Epithelial cell of esophagus (primary cell): Measurements from ENCODE around the gene DPYSL5.

Source experiments
- DNase-seq: peaks from one replicate; pipeline ENCODE4 v3.0.0; 2010; ENCODE audit warnings: low read depth
- H3K4me3 ChIP-seq: 2 replicates; pipeline ENCODE4 v1.5.1; 2011; ENCODE audit warnings: mild to moderate bottlenecking, low read length, control low read depth
- CTCF ChIP-seq: IDR thresholded peaks from 2 replicates; pipeline ENCODE4 v1.5.1; 2011; ENCODE audit warnings: low read depth, mild to moderate bottlenecking, low read length, control low read depth, inconsistent platforms; ENCODE audit not compliant: insufficient read depth; ENCODE audit errors: missing control alignments

DPYSL5 gene

GRCh38 chr2:26927221-26927620 lies 79.3 kb downstream of the DPYSL5 start:
- TF ChIP-seq CTCF = no peak
- no peak for DNase-seq
- no peak overlapping the region for H3K4me3 ChIP-seq

- no peak overlapping the region for H3K4me3 ChIP-seq
- no peak for DNase-seq
- no peak for TF ChIP-seq CTCF
Measured at GRCh38 chr2:26932974-26933373, 85.0 kb downstream of the DPYSL5 start.

GRCh38 chr2:26933431-26934334 lies 85.8 kb downstream of the DPYSL5 start:
- no peak for DNase-seq
- no peak overlapping the region for H3K4me3 ChIP-seq
- no peak for TF ChIP-seq CTCF

- H3K4me3 ChIP-seq = no peak overlapping the region
- no peak for TF ChIP-seq CTCF
- DNase-seq = no peak
Measured at GRCh38 chr2:26934335-26934724, 86.4 kb downstream of the DPYSL5 start.

- TF ChIP-seq CTCF = no peak
- DNase-seq = no peak
Measured at GRCh38 chr2:26934985-26935384, 87.1 kb downstream of the DPYSL5 start.

GRCh38 chr2:26936855-26937254 lies 88.9 kb downstream of the DPYSL5 start:
- no peak for DNase-seq
- no peak overlapping the region for H3K4me3 ChIP-seq
- TF ChIP-seq CTCF = no peak

More at GRCh38 chr2:26934985-26935384, 87.1 kb downstream of the DPYSL5 start:
- no peak overlapping the region for H3K4me3 ChIP-seq
